Measurements from ENCODE around the gene USP30. TPM values are rescaled to one million over a fixed set of nuclear protein-coding genes. Genes with fewer than 3 reads are reported as not detected.

Gene USP30
- total and polyA plus RNA-seq, 9 of the 15 experiments (the other 6 are each of a cell fraction or from before 2014, with no cell fraction given), result 1.4 to 15.2 (median 7.0) TPM

- H3K36me3 ChIP-seq (ENCODE audit: control insufficient read depth, insufficient read depth, low read length), result peaks cover 21% of the 10 kb centered on the region; the same call in 1 of the 3 replicates
- no peak for DNase-seq (ENCODE audit: extremely low read depth in 1 of 4, low spot score in 3 of 4)
- intact Hi-C loops (cut with micrococcal nuclease), result no loop called here
Measured at GRCh38 chr12:109074866-109075265, 22.5 kb downstream of the USP30 start.

GRCh38 chr12:109082751-109083150, 30.4 kb downstream of the USP30 start:
- Histone ChIP-seq H3K4me3 (no peak overlapping the region), H3K27me3 (ENCODE audit: control insufficient read depth in 2 of 2, insufficient read depth in 2 of 2, low read length in 2 of 2) (no peaks in the 10 kb centered on the region), H3K9me3 (replicated peaks; ENCODE audit: control insufficient read depth, insufficient read depth, low read depth, low read length) (no peaks in the 10 kb centered on the region; the same call in 1 of the 2 replicates), H2AFZ (ENCODE audit: low read depth, low read length) (no peak overlapping the region), H4K20me1 (replicated peaks; ENCODE audit: control insufficient read depth, insufficient read depth, low read length) (no peaks in the 10 kb centered on the region), H3K4me2 (ENCODE audit: insufficient read depth, low read length) (no peak overlapping the region), H3K36me3 (ENCODE audit: control insufficient read depth, insufficient read depth, low read length) (peaks cover 34% of the 10 kb centered on the region; the same call in 1 of the 3 replicates), H3K79me2 (ENCODE audit: control insufficient read depth, insufficient read depth, low read length) (no peaks in the 10 kb centered on the region), H3K27ac (ENCODE audit: extremely low read depth, low read depth, low read length) (no peak overlapping the region), H3K9ac (ENCODE audit: insufficient read depth in 1 of 2, low read depth in 2 of 2, low read length in 2 of 2) (0 out of 4 replicates have a peak overlapping the region, but pooled peaks of 1 of the 2 experiments have one; percentile 33), H3K9me1 (ENCODE audit: control insufficient read depth, insufficient read depth, low read length) (no peaks in the 10 kb centered on the region), H3K4me1 (replicated peaks in 1 of 2; ENCODE audit: control insufficient read depth in 2 of 2, insufficient read depth in 2 of 2, low read length in 2 of 2) (no peaks in the 10 kb centered on the region)
- ChIA-PET CTCF (ENCODE audit: low intra/inter-chr PET ratio) (no interaction called here), POLR2A (interaction anchor here (0.7 kb wide), 1 partner anchor 31 kb away, joined by 3 read pairs; the partner anchor contains the start of gene USP30)
- in situ Hi-C loops (cut with MboI) (no loop called here), intact Hi-C loops (cut with micrococcal nuclease) (no loop called here)
- DNase-seq (ENCODE audit: extremely low read depth in 1 of 4, low spot score in 3 of 4) (no peak), ATAC-seq (no peak), FAIRE-seq (no peak)
- 77% methylated on average over 14 of the region's 14 CpGs for WGBS (ENCODE audit: insufficient coverage, low coverage, missing lambda C conversion rate)
- no TSS peak for BruUV-seq (replicated peaks)
- TF ChIP-seq E4F1 (CRISPR knock-in tag; IDR thresholded peaks at IDR 0.05; ENCODE audit: borderline replicate concordance), result no peak
- TF ChIP-seq ZNF639 (CRISPR knock-in tag; conservative IDR thresholded peaks at IDR 0.05 in 1 of 2, IDR thresholded peaks at IDR 0.05 in 1 of 2), result no peak
- no peak for TF ChIP-seq CREM (IDR thresholded peaks at IDR 0.05; ENCODE audit: low read depth)
- TF ChIP-seq TAL1 (IDR thresholded peaks at IDR 0.05), result no peak
- TF ChIP-seq ZNF507 (tag; conservative IDR thresholded peaks at IDR 0.05), result no peak
- TF ChIP-seq THAP7 (CRISPR knock-in tag; IDR thresholded peaks at IDR 0.05), result no peak
- TF ChIP-seq HNRNPLL (IDR thresholded peaks at IDR 0.05; ENCODE audit: low read depth, low read length, poor library complexity, severe bottlenecking), result no peak

More at GRCh38 chr12:109074866-109075265, 22.5 kb downstream of the USP30 start:
- no peaks in the 10 kb centered on the region for H3K4me1 ChIP-seq (replicated peaks in 1 of 2; ENCODE audit: control insufficient read depth in 2 of 2, insufficient read depth in 2 of 2, low read length in 2 of 2)
- no peak overlapping the region for H3K27ac ChIP-seq (ENCODE audit: extremely low read depth, low read depth, low read length)
- H3K9me3 ChIP-seq (replicated peaks; ENCODE audit: control insufficient read depth, insufficient read depth, low read depth, low read length), result no peaks in the 10 kb centered on the region
- no peaks in the 10 kb centered on the region for H4K20me1 ChIP-seq (replicated peaks; ENCODE audit: control insufficient read depth, insufficient read depth, low read length)
- H2AFZ ChIP-seq (ENCODE audit: low read depth, low read length), result no peak overlapping the region
- no peak overlapping the region for H3K9ac ChIP-seq (ENCODE audit: insufficient read depth in 1 of 2, low read depth in 2 of 2, low read length in 2 of 2)
- no TSS peak for BruUV-seq (replicated peaks)
- H3K4me2 ChIP-seq (ENCODE audit: insufficient read depth, low read length), result no peak overlapping the region
- H3K9me1 ChIP-seq (ENCODE audit: control insufficient read depth, insufficient read depth, low read length), result no peaks in the 10 kb centered on the region
- in situ Hi-C loops (cut with MboI), result no loop called here
- POLR2A ChIA-PET, result no interaction called here
- no peak for FAIRE-seq
- H3K79me2 ChIP-seq (ENCODE audit: control insufficient read depth, insufficient read depth, low read length), result no peaks in the 10 kb centered on the region
- CTCF ChIA-PET (ENCODE audit: low intra/inter-chr PET ratio), result no interaction called here
- peak; percentile 91 for TF ChIP-seq ZNF146 (CRISPR knock-in tag; IDR thresholded peaks at IDR 0.05; ENCODE audit: unreplicated experiment)
- TF ChIP-seq RBM25 (IDR thresholded peaks at IDR 0.05; ENCODE audit: low read depth, low read length, severe bottlenecking), result peak; percentile 91
- no peak for TF ChIP-seq TSC22D4 (tag; IDR thresholded peaks at IDR 0.05)
- no peak for TF ChIP-seq POLR2A (conservative IDR thresholded peaks at IDR 0.05)
- TF ChIP-seq MAZ (CRISPR knock-in tag; conservative IDR thresholded peaks at IDR 0.05 in 1 of 2, IDR thresholded peaks at IDR 0.05 in 1 of 2), result no peak
- 0 out of 2 replicates have a peak, but pooled peaks have one; percentile 8 for TF ChIP-seq BCOR (IDR thresholded peaks at IDR 0.05)
- no peak for ATAC-seq
- no peaks in the 10 kb centered on the region for H3K27me3 ChIP-seq (ENCODE audit: control insufficient read depth in 2 of 2, insufficient read depth in 2 of 2, low read length in 2 of 2)
- H3K4me3 ChIP-seq, result no peak overlapping the region

Measured in K562 (cell line).